Measurements from ENCODE around the gene PCDH15. TPM values are rescaled to one million over a fixed set of nuclear protein-coding genes. Genes with fewer than 3 reads are reported as not detected.

Gene PCDH15
- total RNA-seq, 2 experiments from 2014 or later: not detected

- H3K9me3 Mint-ChIP-seq: peaks cover 3% of the 10 kb centered on the region
These were observed 606.2 kb downstream of the PCDH15 start for GRCh38 chr10:54194806-54195205.

GRCh38 chr10:54159924-54160323 lies 641.1 kb downstream of the PCDH15 start:
- POLR2A ChIA-PET: no interaction called here
- Mint-ChIP-seq H3K27ac (no peak overlapping the region), H3K4me3 (no peak overlapping the region), H3K9me3 (peaks cover 2% of the 10 kb centered on the region), H3K36me3 (no peaks in the 10 kb centered on the region), H3K4me1 (no peaks in the 10 kb centered on the region), H3K27me3 (no peaks in the 10 kb centered on the region)
- no peak for DNase-seq
- ATAC-seq (ENCODE audit: low read depth): no peak

More at GRCh38 chr10:54194806-54195205, 606.2 kb downstream of the PCDH15 start:
- POLR2A ChIA-PET: no interaction called here
- H3K27me3 Mint-ChIP-seq: no peaks in the 10 kb centered on the region
- no peaks in the 10 kb centered on the region for H3K4me1 Mint-ChIP-seq
- no peaks in the 10 kb centered on the region for H3K36me3 Mint-ChIP-seq
- H3K4me3 Mint-ChIP-seq: no peak overlapping the region
- no peak overlapping the region for H3K27ac Mint-ChIP-seq
- ATAC-seq (ENCODE audit: low read depth) (no peak), DNase-seq (no peak)

GRCh38 chr10:54148508-54148907 lies 652.5 kb downstream of the PCDH15 start:
- no peaks in the 10 kb centered on the region for H3K4me1 Mint-ChIP-seq
- H3K27ac Mint-ChIP-seq: no peak overlapping the region
- ATAC-seq (ENCODE audit: low read depth): no peak
- no peaks in the 10 kb centered on the region for H3K36me3 Mint-ChIP-seq
- no peaks in the 10 kb centered on the region for H3K27me3 Mint-ChIP-seq
- POLR2A ChIA-PET: no interaction called here
- no peak overlapping the region for H3K4me3 Mint-ChIP-seq
- no peak for DNase-seq
- H3K9me3 Mint-ChIP-seq: no peaks in the 10 kb centered on the region

GRCh38 chr10:54139819-54140428 lies 661.1 kb downstream of the PCDH15 start:
- ATAC-seq (ENCODE audit: low read depth) (no peak), DNase-seq (no peak)
- H3K27me3 Mint-ChIP-seq: no peaks in the 10 kb centered on the region
- H3K4me3 Mint-ChIP-seq: no peak overlapping the region
- no peaks in the 10 kb centered on the region for H3K4me1 Mint-ChIP-seq
- H3K9me3 Mint-ChIP-seq: peaks cover 3% of the 10 kb centered on the region
- POLR2A ChIA-PET: no interaction called here
- H3K27ac Mint-ChIP-seq: no peak overlapping the region
- no peaks in the 10 kb centered on the region for H3K36me3 Mint-ChIP-seq

- no peaks in the 10 kb centered on the region for H3K36me3 Mint-ChIP-seq
- H3K4me1 Mint-ChIP-seq: no peaks in the 10 kb centered on the region
- POLR2A ChIA-PET: no interaction called here
- ATAC-seq (ENCODE audit: low read depth) (no peak), DNase-seq (no peak)
- no peak overlapping the region for H3K27ac Mint-ChIP-seq
- H3K9me3 Mint-ChIP-seq: peaks cover 3% of the 10 kb centered on the region
- no peaks in the 10 kb centered on the region for H3K27me3 Mint-ChIP-seq
- no peak overlapping the region for H3K4me3 Mint-ChIP-seq
These were observed 663.6 kb downstream of the PCDH15 start for GRCh38 chr10:54137396-54137795.

GRCh38 chr10:54133203-54133602 lies 667.8 kb downstream of the PCDH15 start:
- ATAC-seq (ENCODE audit: low read depth) (no peak), DNase-seq (no peak)
- Mint-ChIP-seq H3K27ac (no peak overlapping the region), H3K4me3 (no peak overlapping the region), H3K4me1 (no peaks in the 10 kb centered on the region), H3K36me3 (no peaks in the 10 kb centered on the region), H3K27me3 (no peaks in the 10 kb centered on the region), H3K9me3 (peaks cover 1% of the 10 kb centered on the region)
- POLR2A ChIA-PET: no interaction called here

- no peak for DNase-seq
- Mint-ChIP-seq H3K27me3 (no peaks in the 10 kb centered on the region), H3K9me3 (peaks cover 1% of the 10 kb centered on the region), H3K4me3 (no peak overlapping the region), H3K27ac (no peak overlapping the region), H3K36me3 (no peaks in the 10 kb centered on the region), H3K4me1 (no peaks in the 10 kb centered on the region)
- ATAC-seq (ENCODE audit: low read depth): no peak
- POLR2A ChIA-PET: no interaction called here
These were observed 669.2 kb downstream of the PCDH15 start for GRCh38 chr10:54131833-54132232.

GRCh38 chr10:54130394-54130793 lies 670.6 kb downstream of the PCDH15 start:
- no peaks in the 10 kb centered on the region for H3K27me3 Mint-ChIP-seq
- H3K36me3 Mint-ChIP-seq: no peaks in the 10 kb centered on the region
- no peak overlapping the region for H3K4me3 Mint-ChIP-seq
- no peak for ATAC-seq (ENCODE audit: low read depth)
- POLR2A ChIA-PET: no interaction called here
- H3K9me3 Mint-ChIP-seq: no peaks in the 10 kb centered on the region
- no peaks in the 10 kb centered on the region for H3K4me1 Mint-ChIP-seq
- DNase-seq: no peak
- no peak overlapping the region for H3K27ac Mint-ChIP-seq

GRCh38 chr10:54125098-54125747 lies 675.8 kb downstream of the PCDH15 start:
- H3K4me1 Mint-ChIP-seq: no peaks in the 10 kb centered on the region
- H3K9me3 Mint-ChIP-seq: peaks cover 9% of the 10 kb centered on the region
- H3K36me3 Mint-ChIP-seq: no peaks in the 10 kb centered on the region
- DNase-seq: no peak
- H3K27ac Mint-ChIP-seq: no peak overlapping the region
- no peak for ATAC-seq (ENCODE audit: low read depth)
- no peaks in the 10 kb centered on the region for H3K27me3 Mint-ChIP-seq
- no peak overlapping the region for H3K4me3 Mint-ChIP-seq
- POLR2A ChIA-PET: no interaction called here

- no peaks in the 10 kb centered on the region for H3K36me3 Mint-ChIP-seq
- peaks cover 9% of the 10 kb centered on the region for H3K9me3 Mint-ChIP-seq
- H3K27ac Mint-ChIP-seq: no peak overlapping the region
- POLR2A ChIA-PET: no interaction called here
- DNase-seq: no peak
- no peaks in the 10 kb centered on the region for H3K27me3 Mint-ChIP-seq
- H3K4me3 Mint-ChIP-seq: no peak overlapping the region
- ATAC-seq (ENCODE audit: low read depth): no peak
- no peaks in the 10 kb centered on the region for H3K4me1 Mint-ChIP-seq
These were observed 676.7 kb downstream of the PCDH15 start for GRCh38 chr10:54124209-54124885.

- peaks cover 11% of the 10 kb centered on the region for H3K9me3 Mint-ChIP-seq
- H3K4me1 Mint-ChIP-seq: no peaks in the 10 kb centered on the region
- no peak overlapping the region for H3K27ac Mint-ChIP-seq
- no peaks in the 10 kb centered on the region for H3K36me3 Mint-ChIP-seq
- DNase-seq (no peak), ATAC-seq (ENCODE audit: low read depth) (no peak)
- no peaks in the 10 kb centered on the region for H3K27me3 Mint-ChIP-seq
- H3K4me3 Mint-ChIP-seq: no peak overlapping the region
- POLR2A ChIA-PET: no interaction called here
These were observed 680.2 kb downstream of the PCDH15 start for GRCh38 chr10:54120806-54121205.

GRCh38 chr10:54108961-54109360 lies 692.1 kb downstream of the PCDH15 start:
- ATAC-seq (ENCODE audit: low read depth) (no peak), DNase-seq (no peak)
- H3K27me3 Mint-ChIP-seq: no peaks in the 10 kb centered on the region
- H3K9me3 Mint-ChIP-seq: no peaks in the 10 kb centered on the region
- H3K27ac Mint-ChIP-seq: no peak overlapping the region
- H3K4me3 Mint-ChIP-seq: no peak overlapping the region
- H3K36me3 Mint-ChIP-seq: no peaks in the 10 kb centered on the region
- POLR2A ChIA-PET: no interaction called here
- no peaks in the 10 kb centered on the region for H3K4me1 Mint-ChIP-seq

- POLR2A ChIA-PET: no interaction called here
- no peak for DNase-seq
- Mint-ChIP-seq H3K27me3 (no peaks in the 10 kb centered on the region), H3K36me3 (no peaks in the 10 kb centered on the region), H3K27ac (no peak overlapping the region), H3K4me1 (no peaks in the 10 kb centered on the region), H3K4me3 (no peak overlapping the region), H3K9me3 (peaks cover 1% of the 10 kb centered on the region)
- ATAC-seq (ENCODE audit: low read depth): no peak
These were observed 704.1 kb downstream of the PCDH15 start for GRCh38 chr10:54096892-54097291.

- H3K4me1 Mint-ChIP-seq: no peaks in the 10 kb centered on the region
- no peak for DNase-seq
- peaks cover 1% of the 10 kb centered on the region for H3K9me3 Mint-ChIP-seq
- no peak for ATAC-seq (ENCODE audit: low read depth)
- no peaks in the 10 kb centered on the region for H3K36me3 Mint-ChIP-seq
- H3K4me3 Mint-ChIP-seq: no peak overlapping the region
- no peaks in the 10 kb centered on the region for H3K27me3 Mint-ChIP-seq
- H3K27ac Mint-ChIP-seq: no peak overlapping the region
- POLR2A ChIA-PET: no interaction called here
These were observed 706.7 kb downstream of the PCDH15 start for GRCh38 chr10:54094321-54094720.

All from activated naive CD8-positive, alpha-beta T cell treated with anti-CD3 and anti-CD28 coated beads, Interleukin-2, amount 10 ng/mL, durations not matched to agents 7 days and 5 days (primary cell).